Measurements from ENCODE around the gene CWC22.

GRCh38 chr2:179985163-179985820 lies 21.8 kb downstream of the CWC22 start:
- no peak for TF ChIP-seq SIN3A (IDR thresholded peaks at IDR 0.05; ENCODE audit: borderline replicate concordance, insufficient read depth, low read length)
- TF ChIP-seq TAF1 (IDR thresholded peaks at IDR 0.05; ENCODE audit: borderline replicate concordance, insufficient read depth, low read length), result no peak
- TF ChIP-seq POLR2AphosphoS5 (IDR thresholded peaks at IDR 0.05; ENCODE audit: low read depth, low read length), result no peak
- no peak for TF ChIP-seq REST (IDR thresholded peaks at IDR 0.05; ENCODE audit: insufficient read depth in 1 of 2, low read depth in 2 of 2, low read length in 2 of 2)
